ENCODE measurements around the gene DCHS2. TPM values are rescaled to one million over a fixed set of nuclear protein-coding genes. Genes with fewer than 3 reads are reported as not detected.

Gene DCHS2
- total RNA-seq, 1 donor from 2014 or later: 4.1 TPM

DNA sequence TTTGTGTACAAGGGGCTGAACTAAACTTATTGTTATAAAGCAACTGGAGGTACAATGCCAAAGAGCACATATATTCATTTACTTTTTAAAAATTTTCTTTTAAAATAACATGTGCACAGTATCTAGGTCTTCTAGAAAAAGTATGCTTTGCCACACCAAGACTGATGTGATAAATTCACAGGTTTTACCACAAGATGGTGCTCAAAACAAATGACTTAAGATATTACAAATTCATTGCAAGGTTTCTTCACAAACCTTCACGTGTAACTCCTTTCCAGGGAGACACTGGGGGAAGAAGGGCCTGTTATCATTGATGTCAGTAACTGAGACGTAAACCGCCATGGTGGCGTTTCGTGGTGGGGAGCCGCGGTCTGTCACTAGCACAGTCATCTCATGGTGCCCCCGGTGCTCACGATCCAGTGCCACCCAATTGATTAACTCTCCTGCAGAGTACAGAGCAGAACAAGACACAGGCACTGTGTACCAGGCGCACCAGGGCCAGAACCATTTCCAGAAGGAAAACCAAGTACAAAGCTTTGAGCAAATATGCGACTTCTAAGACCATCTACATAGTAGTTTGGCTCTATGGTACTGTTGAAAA lies 162.2 kb downstream of the DCHS2 start:
- Mint-ChIP-seq H3K27ac (no peak overlapping the region), H3K9me3 (peaks cover 4% of the 10 kb centered on the region), H3K36me3 (no peaks in the 10 kb centered on the region), H3K27me3 (ENCODE audit: low read depth) (peaks cover 31% of the 10 kb centered on the region), H3K4me3 (no peak overlapping the region), H3K4me1 (peaks cover 5% of the 10 kb centered on the region)
- TF ChIP-seq, protein P1, sequence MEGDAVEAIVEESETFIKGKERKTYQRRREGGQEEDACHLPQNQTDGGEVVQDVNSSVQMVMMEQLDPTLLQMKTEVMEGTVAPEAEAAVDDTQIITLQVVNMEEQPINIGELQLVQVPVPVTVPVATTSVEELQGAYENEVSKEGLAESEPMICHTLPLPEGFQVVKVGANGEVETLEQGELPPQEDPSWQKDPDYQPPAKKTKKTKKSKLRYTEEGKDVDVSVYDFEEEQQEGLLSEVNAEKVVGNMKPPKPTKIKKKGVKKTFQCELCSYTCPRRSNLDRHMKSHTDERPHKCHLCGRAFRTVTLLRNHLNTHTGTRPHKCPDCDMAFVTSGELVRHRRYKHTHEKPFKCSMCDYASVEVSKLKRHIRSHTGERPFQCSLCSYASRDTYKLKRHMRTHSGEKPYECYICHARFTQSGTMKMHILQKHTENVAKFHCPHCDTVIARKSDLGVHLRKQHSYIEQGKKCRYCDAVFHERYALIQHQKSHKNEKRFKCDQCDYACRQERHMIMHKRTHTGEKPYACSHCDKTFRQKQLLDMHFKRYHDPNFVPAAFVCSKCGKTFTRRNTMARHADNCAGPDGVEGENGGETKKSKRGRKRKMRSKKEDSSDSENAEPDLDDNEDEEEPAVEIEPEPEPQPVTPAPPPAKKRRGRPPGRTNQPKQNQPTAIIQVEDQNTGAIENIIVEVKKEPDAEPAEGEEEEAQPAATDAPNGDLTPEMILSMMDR (IDR thresholded peaks at IDR 0.05; ENCODE audit: unreplicated experiment): peak; percentile 32
- no peak for DNase-seq (ENCODE audit: low spot score in 2 of 2, unreplicated experiment in 2 of 2)

DNA sequence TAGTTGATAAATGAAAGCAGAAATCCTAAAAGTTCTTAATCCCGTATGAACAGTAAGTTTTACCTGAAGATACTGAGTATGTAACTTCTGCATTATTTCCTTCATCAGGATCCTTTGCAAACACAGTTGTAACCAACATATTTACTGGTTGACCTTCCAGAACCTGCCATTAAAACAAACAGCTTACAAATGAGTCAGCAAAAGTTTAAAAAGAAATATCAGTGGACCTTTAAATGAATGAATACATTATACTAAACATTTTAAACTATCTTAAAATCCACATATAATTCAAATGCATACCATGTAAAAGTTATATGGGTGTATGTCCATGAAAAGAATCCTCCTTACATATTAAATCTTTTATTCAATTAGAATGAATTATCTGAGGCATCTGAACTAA lies 163.6 kb downstream of the DCHS2 start:
- no peaks in the 10 kb centered on the region for H3K36me3 Mint-ChIP-seq
- peaks cover 24% of the 10 kb centered on the region for H3K27me3 Mint-ChIP-seq (ENCODE audit: low read depth)
- H3K4me3 Mint-ChIP-seq: no peak overlapping the region
- TF ChIP-seq, protein P1 (IDR thresholded peaks at IDR 0.05; ENCODE audit: unreplicated experiment): no peak
- no peak overlapping the region for H3K27ac Mint-ChIP-seq
- no peak for DNase-seq (ENCODE audit: low spot score in 2 of 2, unreplicated experiment in 2 of 2)
- peaks cover 4% of the 10 kb centered on the region for H3K9me3 Mint-ChIP-seq
- peaks cover 5% of the 10 kb centered on the region for H3K4me1 Mint-ChIP-seq

DNA sequence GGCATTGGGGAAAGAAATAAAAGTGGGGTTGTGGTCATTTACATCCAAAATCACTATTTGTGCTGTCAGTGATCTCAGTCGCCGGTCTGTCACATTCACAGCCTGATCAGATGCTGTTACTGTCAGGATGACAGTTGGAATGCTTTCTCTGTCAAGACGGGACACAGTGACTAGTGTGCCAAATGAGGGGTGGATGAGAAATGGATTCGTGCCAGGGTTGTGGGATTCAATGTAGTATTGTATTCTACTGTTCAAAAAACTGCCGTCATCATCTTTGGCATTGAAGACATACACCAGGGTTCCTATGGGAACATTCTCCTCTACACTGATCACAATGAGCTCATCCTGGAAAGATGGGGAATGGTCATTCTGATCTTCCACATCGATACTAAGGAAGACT lies 171.1 kb downstream of the DCHS2 start:
- Mint-ChIP-seq H3K36me3 (peaks cover 5% of the 10 kb centered on the region), H3K27ac (no peak overlapping the region), H3K27me3 (ENCODE audit: low read depth) (peaks cover 12% of the 10 kb centered on the region), H3K4me1 (no peaks in the 10 kb centered on the region), H3K4me3 (no peak overlapping the region), H3K9me3 (peaks cover 11% of the 10 kb centered on the region)
- no peak for DNase-seq (ENCODE audit: low spot score in 2 of 2, unreplicated experiment in 2 of 2)
- TF ChIP-seq, protein P1 (IDR thresholded peaks at IDR 0.05; ENCODE audit: unreplicated experiment): no peak

DNA sequence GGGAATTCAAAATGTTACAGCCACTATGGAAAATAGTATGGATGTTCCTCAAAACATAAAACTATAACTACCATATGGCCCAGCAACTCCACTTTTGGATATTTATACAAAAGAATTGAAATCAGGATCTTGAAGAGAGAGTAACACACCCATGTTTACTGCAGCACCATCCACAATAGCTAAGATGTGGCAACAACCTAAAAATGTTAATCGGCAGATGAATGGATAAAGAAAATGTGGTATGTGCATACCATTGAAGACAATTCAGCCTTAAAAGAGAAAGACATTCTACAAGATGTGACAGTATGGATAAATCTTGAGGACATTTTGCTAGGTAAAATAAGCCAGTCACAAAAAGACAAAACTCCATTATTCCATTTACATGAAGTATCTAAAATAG lies 171.9 kb downstream of the DCHS2 start:
- DNase-seq (ENCODE audit: low spot score in 2 of 2, unreplicated experiment in 2 of 2): no peak
- no peak overlapping the region for H3K4me3 Mint-ChIP-seq
- H3K36me3 Mint-ChIP-seq: peaks cover 5% of the 10 kb centered on the region
- peaks cover 12% of the 10 kb centered on the region for H3K27me3 Mint-ChIP-seq (ENCODE audit: low read depth)
- peaks cover 11% of the 10 kb centered on the region for H3K9me3 Mint-ChIP-seq
- TF ChIP-seq, protein P1 (IDR thresholded peaks at IDR 0.05; ENCODE audit: unreplicated experiment): no peak
- no peak overlapping the region for H3K27ac Mint-ChIP-seq
- H3K4me1 Mint-ChIP-seq: no peaks in the 10 kb centered on the region

DNA sequence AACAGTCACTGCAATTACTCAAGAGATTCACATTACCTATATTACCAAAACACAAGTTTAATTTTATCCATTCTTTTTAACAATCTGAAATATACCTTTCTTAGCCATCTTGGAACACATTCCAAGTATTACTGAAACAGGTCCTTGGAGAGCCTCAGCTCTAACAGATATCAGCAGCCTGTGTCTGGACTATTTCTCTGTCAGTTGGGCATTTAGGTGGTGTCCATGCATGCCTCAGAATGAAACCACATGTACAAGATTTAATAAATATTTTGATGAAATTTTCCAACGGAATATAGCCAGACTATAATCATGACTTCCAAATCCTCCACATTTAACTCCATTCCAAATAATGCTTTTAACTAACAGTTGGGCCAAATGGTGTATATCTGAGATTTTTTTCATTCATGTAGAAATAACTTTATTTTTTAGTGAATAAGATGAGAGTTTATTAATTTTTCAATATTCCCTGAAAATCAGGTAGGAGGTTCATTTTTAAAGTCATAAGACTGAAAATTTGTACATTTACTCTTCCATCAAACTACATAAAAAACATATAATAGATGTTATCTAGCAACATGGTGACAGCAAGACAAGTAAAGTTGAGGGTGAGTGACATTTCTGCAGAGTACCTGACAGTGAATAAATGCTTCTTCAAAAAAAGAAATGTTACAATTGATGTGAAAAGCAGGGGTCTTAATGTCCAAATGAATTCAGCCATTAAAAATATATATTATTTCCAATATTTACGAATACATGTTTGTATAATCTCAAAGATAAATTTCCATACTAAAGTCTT lies 174.2 kb downstream of the DCHS2 start:
- Mint-ChIP-seq H3K9me3 (peaks cover 11% of the 10 kb centered on the region), H3K27me3 (ENCODE audit: low read depth) (peaks cover 8% of the 10 kb centered on the region), H3K27ac (no peak overlapping the region), H3K4me3 (no peak overlapping the region), H3K4me1 (no peaks in the 10 kb centered on the region), H3K36me3 (peaks cover 5% of the 10 kb centered on the region)
- TF ChIP-seq, protein P1 (IDR thresholded peaks at IDR 0.05; ENCODE audit: unreplicated experiment): no peak
- DNase-seq (ENCODE audit: low spot score in 2 of 2, unreplicated experiment in 2 of 2): no peak

Data from mesothelial cell of epicardium (in vitro differentiated cells).